Limb (tissue), 2 donors: ENCODE data around the gene ITGB5.

Experiments used
- DNase-seq, 2 donors: peaks; one replicate each; pipeline ENCODE4 v3.0.0-alpha.2; 2016; ENCODE audit errors: extremely low spot score in 2 of 2

ITGB5 gene

GRCh38 chr3:124772081-124772831 lies 114.9 kb downstream of the ITGB5 start:
- DNase-seq: peak; percentile 60 to 72

GRCh38 chr3:124771083-124771445 lies 116.1 kb downstream of the ITGB5 start:
- DNase-seq: no peak

- peak; percentile 73 to 78 for DNase-seq
These were observed 116.7 kb downstream of the ITGB5 start for GRCh38 chr3:124770336-124771082.

GRCh38 chr3:124769462-124769861 lies 117.7 kb downstream of the ITGB5 start:
- DNase-seq: no peak

- no peak for DNase-seq
These were observed 118.4 kb downstream of the ITGB5 start for GRCh38 chr3:124768812-124769211.

- no peak for DNase-seq
These were observed 119.5 kb downstream of the ITGB5 start for GRCh38 chr3:124767691-124768090.

GRCh38 chr3:124767264-124767663 lies 119.9 kb downstream of the ITGB5 start:
- peak in 1 of 2 donors; percentile 39 for DNase-seq

- DNase-seq: no peak
These were observed 120.8 kb downstream of the ITGB5 start for GRCh38 chr3:124766113-124767095.

GRCh38 chr3:124765197-124765840 lies 121.8 kb downstream of the ITGB5 start:
- no peak for DNase-seq

- no peak for DNase-seq
These were observed 122.4 kb downstream of the ITGB5 start for GRCh38 chr3:124764746-124765145.

GRCh38 chr3:124763644-124764358 lies 123.4 kb downstream of the ITGB5 start:
- no peak for DNase-seq

- no peak for DNase-seq
These were observed 124.0 kb downstream of the ITGB5 start for GRCh38 chr3:124763206-124763605.

- DNase-seq: no peak
These were observed 124.5 kb downstream of the ITGB5 start for GRCh38 chr3:124762661-124763011.

- no peak for DNase-seq
These were observed 125.1 kb downstream of the ITGB5 start for GRCh38 chr3:124761935-124762660.

GRCh38 chr3:124761250-124761796 lies 125.8 kb downstream of the ITGB5 start:
- DNase-seq: peak; percentile 84 to 88

- DNase-seq: peak in 1 of 2 donors; percentile 42
These were observed 126.6 kb downstream of the ITGB5 start for GRCh38 chr3:124760601-124761000.

- no peak for DNase-seq
These were observed 127.3 kb downstream of the ITGB5 start for GRCh38 chr3:124759666-124760401.

- DNase-seq: no peak
These were observed 128.1 kb downstream of the ITGB5 start for GRCh38 chr3:124758851-124759635.
